Neural progenitor cell (in vitro differentiated cells): ENCODE measurements around the gene RAB1B. TPM values are rescaled to one million over a fixed set of nuclear protein-coding genes. Genes with fewer than 3 reads are reported as not detected.

ENCODE experiments used
- DNase-seq: peaks from one replicate; pipeline ENCODE4 v3.0.0-alpha.2; 2016; ENCODE audit warnings: low spot score
- H2AFZ ChIP-seq: fragments of 200-600 bp; sonication (generic); replicated peaks from 2 replicates; pipeline ENCODE4 v1.6.1; 2016; ENCODE audit warnings: antibody characterized with exemption
- H3F3A ChIP-seq: fragments of 200-600 bp; sonication (generic); 2 replicates; pipeline ENCODE4 v1.6.1; 2016; ENCODE audit warnings: antibody characterized with exemption, low read depth
- H3K27ac ChIP-seq: fragments of 200-600 bp; sonication (generic); 2 replicates; pipeline ENCODE4 v1.5.1; 2016; ENCODE audit warnings: mild to moderate bottlenecking
- H3K27me3 ChIP-seq: fragments of 200-600 bp; sonication (generic); 2 replicates; pipeline ENCODE4 v1.6.1; 2016; ENCODE audit warnings: mild to moderate bottlenecking, moderate library complexity
- H3K36me3 ChIP-seq: fragments of 200-600 bp; sonication (generic); 2 replicates; pipeline ENCODE4 v1.5.1; 2016
- H3K4me1 ChIP-seq: fragments of 200-600 bp; sonication (generic); 2 replicates; pipeline ENCODE4 v1.6.1; 2016; ENCODE audit warnings: mixed run types
- H3K4me2 ChIP-seq: fragments of 200-600 bp; sonication (generic); 2 replicates; pipeline ENCODE4 v1.6.1; 2016
- H3K4me3 ChIP-seq: fragments of 200-600 bp; sonication (generic); 2 replicates; pipeline ENCODE4 v1.5.1; 2016
- H3K79me2 ChIP-seq: fragments of 200-600 bp; sonication (generic); 2 replicates; pipeline ENCODE4 v1.6.1; 2016; ENCODE audit warnings: low read depth
- H3K9ac ChIP-seq: fragments of 200-600 bp; sonication (generic); 2 replicates; pipeline ENCODE4 v1.6.1; 2016
- H3K9me3 ChIP-seq: fragments of 200-600 bp; sonication (generic); 2 replicates; pipeline ENCODE4 v1.5.1; 2016; ENCODE audit warnings: low read depth
- H4K20me1 ChIP-seq: fragments of 200-600 bp; sonication (generic); 2 replicates; pipeline ENCODE4 v1.6.1; 2016; ENCODE audit warnings: low read depth
- H3K27ac Mint-ChIP-seq: 3 replicates; pipeline ENCODE4 v1.8.0; 2021; ENCODE audit warnings: mixed read lengths
- H3K27me3 Mint-ChIP-seq: 2 replicates; pipeline ENCODE4 v1.8.0; 2022; ENCODE audit warnings: low read depth, mild to moderate bottlenecking, inconsistent platforms, moderate library complexity, mixed read lengths; ENCODE audit not compliant: insufficient read depth
- H3K36me3 Mint-ChIP-seq: 3 replicates; pipeline ENCODE4 v1.8.0; 2021; ENCODE audit warnings: mixed read lengths
- H3K4me1 Mint-ChIP-seq: 3 replicates; pipeline ENCODE4 v1.8.0; 2021; ENCODE audit warnings: mixed read lengths
- H3K4me3 Mint-ChIP-seq: 3 replicates; pipeline ENCODE4 v1.8.0; 2021; ENCODE audit warnings: mild to moderate bottlenecking, moderate library complexity, mixed read lengths
- H3K9me3 Mint-ChIP-seq: 3 replicates; pipeline ENCODE4 v1.8.0; 2020; ENCODE audit warnings: mixed read lengths
- EZH2 ChIP-seq: fragments of 200-600 bp; sonication (generic); IDR thresholded peaks from 2 replicates; pipeline ENCODE4 v1.6.1; 2017; ENCODE audit warnings: antibody characterized with exemption, mild to moderate bottlenecking, moderate library complexity
- EZH2phosphoT487 ChIP-seq: fragments of 200-600 bp; sonication (generic); IDR thresholded peaks from 2 replicates; pipeline ENCODE4 v1.6.1; 2017; ENCODE audit warnings: antibody characterized with exemption
- total RNA-seq: library from RNA; depleted of rRNA; stranded (reverse); fragments of >200 nt; gene quantifications from 2 replicates; pipeline ENCODE4 v1.2.3, GENCODE V29; 2015; ENCODE audit warnings: low replicate concordance
- TF ChIP-seq, protein P1 (sequence below): fragments of 200-600 bp; sonication (generic); IDR thresholded peaks from 2 replicates; pipeline ENCODE4 v1.5.1; 2017; ENCODE audit warnings: antibody characterized with exemption, mild to moderate bottlenecking

RAB1B gene
- total RNA-seq, 1 donor from 2014 or later = 54.0 TPM

DNA sequence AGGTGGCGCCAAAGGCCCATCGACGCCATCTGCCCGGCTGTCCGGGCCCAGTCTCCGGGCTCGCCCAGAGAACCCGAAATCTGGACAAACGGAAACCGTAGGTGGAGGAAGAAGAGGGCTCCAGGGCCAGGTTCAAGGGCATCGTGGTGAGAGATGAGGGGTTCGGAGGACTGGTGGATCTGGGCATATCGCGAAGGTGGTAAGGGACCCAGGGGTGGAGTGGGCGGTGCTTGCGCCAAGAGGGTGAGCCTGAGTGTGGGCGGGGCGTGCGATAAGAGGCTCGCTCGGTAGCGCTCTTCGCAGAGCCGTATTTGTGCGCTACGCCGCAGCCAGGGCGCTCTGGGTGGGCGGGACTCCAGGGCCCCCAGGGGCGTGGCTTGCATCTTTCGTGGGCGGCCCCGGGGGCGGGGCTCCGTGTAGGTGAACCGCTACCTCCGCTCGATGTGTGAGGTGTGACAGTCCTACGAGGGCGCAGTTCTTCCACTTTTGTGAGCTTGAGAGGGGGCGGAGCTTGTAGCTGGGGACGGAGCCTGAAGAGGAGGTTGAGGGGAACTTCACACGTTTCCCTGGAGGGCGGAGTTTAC lies 43.6 kb downstream of the RAB1B start:
- Histone ChIP-seq H3K4me1 (peaks cover 14% of the 10 kb centered on the region), H3K36me3 (no peaks in the 10 kb centered on the region)

DNA sequence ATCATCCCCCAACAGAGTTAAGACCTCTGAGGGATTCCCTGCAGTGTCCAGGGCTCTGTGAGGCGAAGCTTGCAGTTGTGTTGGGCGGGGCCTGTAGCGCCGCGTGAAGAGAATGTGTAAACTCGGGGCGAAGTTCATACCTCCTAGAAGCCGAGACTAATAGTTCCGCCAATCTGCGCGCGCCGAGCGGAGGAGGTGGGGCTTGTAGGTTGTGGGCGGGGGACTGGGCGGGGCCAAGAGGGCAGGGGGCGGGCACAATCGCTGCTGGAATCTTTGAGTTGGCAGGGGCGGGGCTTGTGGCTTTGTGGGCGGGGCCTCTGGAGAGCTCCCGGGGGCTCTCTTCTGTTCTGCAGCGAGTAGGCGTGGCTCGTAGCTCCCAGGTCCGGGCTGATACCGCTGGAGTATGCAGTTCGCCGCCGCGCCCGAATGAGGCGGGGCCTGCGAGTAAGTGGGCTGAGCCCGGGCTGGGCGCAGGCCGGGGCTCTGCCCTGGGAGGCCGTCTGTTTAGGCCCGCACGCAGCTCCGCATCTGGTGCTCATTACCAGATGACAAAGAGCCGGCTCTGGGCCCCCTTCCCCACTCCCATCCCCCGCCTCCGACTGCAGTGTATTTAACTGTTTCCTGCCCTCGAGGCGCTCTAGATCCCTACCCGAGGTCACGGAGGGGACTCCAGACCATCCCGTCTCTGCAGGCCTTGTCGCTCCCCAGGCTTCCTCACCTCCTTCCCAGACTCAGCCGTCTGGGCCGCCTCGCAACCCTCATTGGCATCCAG lies 44.3 kb downstream of the RAB1B start:
- peak overlapping the region; percentile 95 for H2AFZ ChIP-seq
- peaks cover 27% of the 10 kb centered on the region for H3K4me1 Mint-ChIP-seq
- no peaks in the 10 kb centered on the region for H3K9me3 Mint-ChIP-seq
- no peaks in the 10 kb centered on the region for H3K79me2 ChIP-seq
- peak overlapping the region; percentile 74 for H3K4me2 ChIP-seq
- H3K27ac Mint-ChIP-seq = peak overlapping the region; percentile 93
- peaks cover 34% of the 10 kb centered on the region for H3F3A ChIP-seq
- no peaks in the 10 kb centered on the region for H3K9me3 ChIP-seq
- H3K4me3 Mint-ChIP-seq = peak overlapping the region; percentile 91
- H3K27ac ChIP-seq = peak overlapping the region; percentile 85
- no peaks in the 10 kb centered on the region for H4K20me1 ChIP-seq
- peaks cover 10% of the 10 kb centered on the region for H3K27me3 Mint-ChIP-seq
- peak overlapping the region; percentile 53 for H3K4me3 ChIP-seq
- no peaks in the 10 kb centered on the region for H3K36me3 ChIP-seq
- TF ChIP-seq EZH2 (no peak), EZH2phosphoT487 (no peak)
- TF ChIP-seq, protein P1, sequence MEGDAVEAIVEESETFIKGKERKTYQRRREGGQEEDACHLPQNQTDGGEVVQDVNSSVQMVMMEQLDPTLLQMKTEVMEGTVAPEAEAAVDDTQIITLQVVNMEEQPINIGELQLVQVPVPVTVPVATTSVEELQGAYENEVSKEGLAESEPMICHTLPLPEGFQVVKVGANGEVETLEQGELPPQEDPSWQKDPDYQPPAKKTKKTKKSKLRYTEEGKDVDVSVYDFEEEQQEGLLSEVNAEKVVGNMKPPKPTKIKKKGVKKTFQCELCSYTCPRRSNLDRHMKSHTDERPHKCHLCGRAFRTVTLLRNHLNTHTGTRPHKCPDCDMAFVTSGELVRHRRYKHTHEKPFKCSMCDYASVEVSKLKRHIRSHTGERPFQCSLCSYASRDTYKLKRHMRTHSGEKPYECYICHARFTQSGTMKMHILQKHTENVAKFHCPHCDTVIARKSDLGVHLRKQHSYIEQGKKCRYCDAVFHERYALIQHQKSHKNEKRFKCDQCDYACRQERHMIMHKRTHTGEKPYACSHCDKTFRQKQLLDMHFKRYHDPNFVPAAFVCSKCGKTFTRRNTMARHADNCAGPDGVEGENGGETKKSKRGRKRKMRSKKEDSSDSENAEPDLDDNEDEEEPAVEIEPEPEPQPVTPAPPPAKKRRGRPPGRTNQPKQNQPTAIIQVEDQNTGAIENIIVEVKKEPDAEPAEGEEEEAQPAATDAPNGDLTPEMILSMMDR = no peak
- no peaks in the 10 kb centered on the region for H3K36me3 Mint-ChIP-seq
- H3K9ac ChIP-seq = no peak overlapping the region
- peaks cover 24% of the 10 kb centered on the region for H3K27me3 ChIP-seq
- peak; percentile 100 for DNase-seq
- peaks cover 21% of the 10 kb centered on the region for H3K4me1 ChIP-seq

More for the DNA sequence above, 43.6 kb downstream of the RAB1B start:
- Mint-ChIP-seq H3K36me3 (no peaks in the 10 kb centered on the region), H3K9me3 (no peaks in the 10 kb centered on the region), H3K4me3 (peak overlapping the region; percentile 91), H3K27me3 (peaks cover 10% of the 10 kb centered on the region), H3K4me1 (peaks cover 21% of the 10 kb centered on the region), H3K27ac (peak overlapping the region; percentile 93)
- H3K27ac ChIP-seq = no peak overlapping the region
- H4K20me1 ChIP-seq = no peaks in the 10 kb centered on the region
- no peaks in the 10 kb centered on the region for H3K9me3 ChIP-seq
- H3K4me3 ChIP-seq = peak overlapping the region; percentile 53
- DNase-seq = peak; percentile 97
- TF ChIP-seq, protein P1 = peak; percentile 94
- TF ChIP-seq EZH2phosphoT487 = no peak
- peak overlapping the region; percentile 74 for H3K4me2 ChIP-seq
- H3K27me3 ChIP-seq = peaks cover 30% of the 10 kb centered on the region
- no peak overlapping the region for H3K9ac ChIP-seq
- H3F3A ChIP-seq = peaks cover 34% of the 10 kb centered on the region
- no peaks in the 10 kb centered on the region for H3K79me2 ChIP-seq
- peak overlapping the region; percentile 95 for H2AFZ ChIP-seq

DNA sequence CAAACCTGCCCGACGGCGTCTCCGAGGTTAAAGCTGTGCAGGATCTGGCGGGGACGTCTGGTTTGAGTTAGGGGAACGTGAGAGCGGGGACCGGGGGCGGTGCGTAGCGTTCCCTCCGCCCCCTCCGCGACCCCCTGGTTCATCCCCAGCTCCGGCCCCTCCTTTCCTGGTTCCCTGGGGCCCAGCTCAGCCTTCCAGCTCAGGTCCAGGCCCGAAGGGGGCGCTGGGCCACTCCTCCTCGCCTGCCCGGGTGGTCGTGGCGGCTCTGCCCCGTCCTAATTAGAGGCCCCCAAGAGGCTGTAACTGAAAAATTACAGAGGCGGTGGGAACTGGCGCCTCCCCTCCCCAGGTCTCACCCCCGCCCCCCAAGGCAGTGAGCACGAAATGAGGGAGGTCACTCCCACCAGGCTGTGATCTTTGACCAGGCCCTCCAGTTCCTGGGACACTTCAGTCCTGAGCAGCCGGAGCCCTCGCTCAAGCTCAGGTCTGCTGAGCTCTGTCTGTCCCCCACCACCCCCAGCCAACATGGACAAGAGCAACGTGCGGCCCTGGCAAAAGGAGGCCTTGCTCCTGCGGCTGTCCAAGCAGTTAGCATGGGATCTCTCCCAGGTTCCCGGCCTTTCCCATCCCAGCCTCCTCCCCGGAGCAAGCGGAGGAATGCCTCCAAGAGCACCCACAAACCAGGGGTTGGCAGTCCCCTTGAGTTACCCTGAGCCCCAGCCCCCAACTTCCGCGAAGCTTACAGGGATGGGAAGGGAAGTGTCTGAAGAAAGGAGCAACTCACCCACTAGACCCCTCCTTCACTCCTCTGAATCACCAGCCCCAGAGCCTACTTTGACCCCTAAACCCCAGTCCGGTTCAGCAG lies 45.1 kb downstream of the RAB1B start:
- H3K9ac ChIP-seq = no peak overlapping the region
- H3K27me3 Mint-ChIP-seq = peaks cover 10% of the 10 kb centered on the region
- H3K4me3 Mint-ChIP-seq = peak overlapping the region; percentile 91
- H3K27ac Mint-ChIP-seq = peak overlapping the region; percentile 92
- H2AFZ ChIP-seq = peak overlapping the region; percentile 58
- peaks cover 35% of the 10 kb centered on the region for H3K4me1 Mint-ChIP-seq
- no peaks in the 10 kb centered on the region for H3K36me3 Mint-ChIP-seq
- H3K4me2 ChIP-seq = peak overlapping the region; percentile 70
- no peaks in the 10 kb centered on the region for H3K79me2 ChIP-seq
- H3K9me3 ChIP-seq = no peaks in the 10 kb centered on the region
- no peaks in the 10 kb centered on the region for H3K9me3 Mint-ChIP-seq
- peak; percentile 85 for DNase-seq
- H3K4me1 ChIP-seq = peaks cover 28% of the 10 kb centered on the region
- peak overlapping the region; percentile 43 for H3K4me3 ChIP-seq
- H3K27me3 ChIP-seq = peaks cover 24% of the 10 kb centered on the region
- H3K27ac ChIP-seq = peak overlapping the region; percentile 85
- peaks cover 34% of the 10 kb centered on the region for H3F3A ChIP-seq
- no peaks in the 10 kb centered on the region for H4K20me1 ChIP-seq
- TF ChIP-seq, protein P1 = peak; percentile 57
- TF ChIP-seq EZH2phosphoT487 = no peak
- no peaks in the 10 kb centered on the region for H3K36me3 ChIP-seq
